Measurements from ENCODE around the gene MALT1.

MALT1 gene

DNA sequence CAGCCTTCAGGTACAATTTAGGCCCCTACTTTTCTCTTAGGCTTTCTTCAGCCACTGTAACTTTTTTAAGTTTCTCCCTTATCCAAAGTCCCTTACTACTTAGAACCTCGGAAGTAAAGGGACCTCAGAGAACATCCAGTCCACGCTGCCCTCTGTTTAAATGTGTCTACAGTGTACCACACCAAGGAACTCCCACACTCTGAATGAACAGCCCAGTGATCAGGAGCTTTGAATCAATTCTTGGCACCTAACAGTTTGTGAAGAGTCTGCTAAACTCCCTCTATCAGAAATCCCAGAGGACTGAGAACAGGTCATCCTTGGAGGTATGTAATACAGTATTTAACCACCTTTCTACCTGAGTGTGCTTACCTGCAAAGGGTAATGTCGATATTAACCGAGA is 11.6 kb upstream of the MALT1 start:
- H3K4me2 ChIP-seq (ENCODE audit: low read length), result 0 out of 2 replicates have a peak overlapping the region, but pooled peaks have one; percentile 66
- H2AFZ ChIP-seq (ENCODE audit: low read depth, low read length), result no peak overlapping the region

GRCh38 chr18:58660915-58661314 is 10.3 kb upstream of the MALT1 start:
- TF ChIP-seq EZH2phosphoT487 (IDR thresholded peaks at IDR 0.05; ENCODE audit: low read depth), result no peak
- no peak for TF ChIP-seq CTCF (IDR thresholded peaks at IDR 0.05; ENCODE audit: low read depth, low read length)
- H3K79me2 ChIP-seq (ENCODE audit: low read length), result no peaks in the 10 kb centered on the region
- H3K36me3 ChIP-seq (replicated peaks; ENCODE audit: low read depth, low read length), result no peaks in the 10 kb centered on the region
- peaks cover 79% of the 10 kb centered on the region for H3K4me1 ChIP-seq (ENCODE audit: low read length)
- H3K4me2 ChIP-seq (ENCODE audit: low read length), result no peak overlapping the region
- no peaks in the 10 kb centered on the region for H4K20me1 ChIP-seq (ENCODE audit: insufficient read depth, low read length)
- H2AFZ ChIP-seq (ENCODE audit: low read depth, low read length), result no peak overlapping the region
- no peak overlapping the region for H3K4me3 ChIP-seq (ENCODE audit: low read length)
- peaks cover 22% of the 10 kb centered on the region for H3K27me3 ChIP-seq (ENCODE audit: low read depth, low read length)
- H3K9me3 ChIP-seq (ENCODE audit: insufficient read depth, low read length), result 0 out of 2 replicates have a peak, but pooled peaks cover 3% of the 10 kb centered on the region
- no peak overlapping the region for H3K27ac ChIP-seq (ENCODE audit: low read length)
- H3K9ac ChIP-seq (ENCODE audit: low read length), result no peak overlapping the region

More for the DNA sequence above, 11.6 kb upstream of the MALT1 start:
- Histone ChIP-seq H4K20me1 (ENCODE audit: insufficient read depth, low read length) (no peaks in the 10 kb centered on the region), H3K9me3 (ENCODE audit: insufficient read depth, low read length) (peaks cover 14% of the 10 kb centered on the region), H3K9ac (ENCODE audit: low read length) (no peak overlapping the region), H3K4me3 (ENCODE audit: low read length) (no peak overlapping the region), H3K79me2 (ENCODE audit: low read length) (no peaks in the 10 kb centered on the region), H3K27me3 (ENCODE audit: low read depth, low read length) (peaks cover 18% of the 10 kb centered on the region; the same call in 1 of the 2 replicates), H3K27ac (ENCODE audit: low read length) (no peak overlapping the region), H3K4me1 (ENCODE audit: low read length) (peaks cover 69% of the 10 kb centered on the region), H3K36me3 (replicated peaks; ENCODE audit: low read depth, low read length) (peaks cover 11% of the 10 kb centered on the region)
- TF ChIP-seq CTCF (IDR thresholded peaks at IDR 0.05; ENCODE audit: low read depth, low read length) (no peak), EZH2phosphoT487 (IDR thresholded peaks at IDR 0.05; ENCODE audit: low read depth) (no peak)

GRCh38 chr18:58661423-58661822 is 9.8 kb upstream of the MALT1 start:
- H3K27ac ChIP-seq (ENCODE audit: low read length), result no peak overlapping the region
- no peak for TF ChIP-seq EZH2phosphoT487 (IDR thresholded peaks at IDR 0.05; ENCODE audit: low read depth)
- peak; percentile 48 for TF ChIP-seq CTCF (IDR thresholded peaks at IDR 0.05; ENCODE audit: low read depth, low read length)
- H3K9ac ChIP-seq (ENCODE audit: low read length), result no peak overlapping the region
- H3K9me3 ChIP-seq (ENCODE audit: insufficient read depth, low read length), result no peaks in the 10 kb centered on the region
- H3K79me2 ChIP-seq (ENCODE audit: low read length), result no peaks in the 10 kb centered on the region
- peaks cover 82% of the 10 kb centered on the region for H3K4me1 ChIP-seq (ENCODE audit: low read length)
- no peaks in the 10 kb centered on the region for H4K20me1 ChIP-seq (ENCODE audit: insufficient read depth, low read length)
- peaks cover 24% of the 10 kb centered on the region for H3K27me3 ChIP-seq (ENCODE audit: low read depth, low read length)
- no peak overlapping the region for H2AFZ ChIP-seq (ENCODE audit: low read depth, low read length)
- peak overlapping the region; percentile 60 for H3K4me2 ChIP-seq (ENCODE audit: low read length)
- H3K4me3 ChIP-seq (ENCODE audit: low read length), result no peak overlapping the region
- no peaks in the 10 kb centered on the region for H3K36me3 ChIP-seq (replicated peaks; ENCODE audit: low read depth, low read length)

- Histone ChIP-seq H4K20me1 (ENCODE audit: insufficient read depth, low read length) (no peaks in the 10 kb centered on the region), H3K79me2 (ENCODE audit: low read length) (no peaks in the 10 kb centered on the region), H3K9ac (ENCODE audit: low read length) (no peak overlapping the region), H2AFZ (ENCODE audit: low read depth, low read length) (no peak overlapping the region), H3K9me3 (ENCODE audit: insufficient read depth, low read length) (no peaks in the 10 kb centered on the region), H3K4me1 (ENCODE audit: low read length) (peaks cover 78% of the 10 kb centered on the region), H3K27ac (ENCODE audit: low read length) (peak overlapping the region; percentile 4; the same call in 1 of the 2 replicates), H3K36me3 (replicated peaks; ENCODE audit: low read depth, low read length) (no peaks in the 10 kb centered on the region), H3K4me3 (ENCODE audit: low read length) (peak overlapping the region; percentile 17), H3K27me3 (ENCODE audit: low read depth, low read length) (peaks cover 25% of the 10 kb centered on the region), H3K4me2 (ENCODE audit: low read length) (peak overlapping the region; percentile 60)
- 0 out of 2 replicates have a peak, but pooled peaks have one; percentile 49 for TF ChIP-seq EZH2phosphoT487 (IDR thresholded peaks at IDR 0.05; ENCODE audit: low read depth)
- no peak for TF ChIP-seq CTCF (IDR thresholded peaks at IDR 0.05; ENCODE audit: low read depth, low read length)
Measured at GRCh38 chr18:58662118-58662517, 9.1 kb upstream of the MALT1 start.

All from OCI-LY3 (cell line).